AG09309 (cell line): ENCODE data around the gene EVI5.
"Not testable (repeated sequence)": the region's sequence is repeated elsewhere in the genome, so short reads cannot be mapped to it uniquely, and the experiment has no call there.

ENCODE experiments used
- DNase-seq: peaks from one replicate; pipeline ENCODE4 v3.0.0-alpha.2; 2010; ENCODE audit warnings: low read depth
- H3K4me3 ChIP-seq: 2 replicates; pipeline ENCODE4 v1.5.1; 2011; ENCODE audit warnings: mild to moderate bottlenecking, low read depth, low read length, moderate library complexity; ENCODE audit not compliant: control insufficient read depth
- CTCF ChIP-seq: IDR thresholded peaks from 2 replicates; pipeline ENCODE4 v1.5.1; 2011; ENCODE audit warnings: mild to moderate bottlenecking, low read depth, low read length, inconsistent platforms; ENCODE audit not compliant: insufficient read depth, control insufficient read depth; ENCODE audit errors: missing control alignments

Gene EVI5

GRCh38 chr1:92538413-92539061, 246.4 kb downstream of the EVI5 start:
- no peak overlapping the region for H3K4me3 ChIP-seq
- no peak for DNase-seq
- no peak for TF ChIP-seq CTCF

- no peak for TF ChIP-seq CTCF
- H3K4me3 ChIP-seq, result no peak overlapping the region
- no peak for DNase-seq
Observed at GRCh38 chr1:92538048-92538412, 246.9 kb downstream of the EVI5 start.

GRCh38 chr1:92536980-92537884, 247.7 kb downstream of the EVI5 start:
- no peak for DNase-seq
- TF ChIP-seq CTCF, result no peak
- no peak overlapping the region for H3K4me3 ChIP-seq

DNA sequence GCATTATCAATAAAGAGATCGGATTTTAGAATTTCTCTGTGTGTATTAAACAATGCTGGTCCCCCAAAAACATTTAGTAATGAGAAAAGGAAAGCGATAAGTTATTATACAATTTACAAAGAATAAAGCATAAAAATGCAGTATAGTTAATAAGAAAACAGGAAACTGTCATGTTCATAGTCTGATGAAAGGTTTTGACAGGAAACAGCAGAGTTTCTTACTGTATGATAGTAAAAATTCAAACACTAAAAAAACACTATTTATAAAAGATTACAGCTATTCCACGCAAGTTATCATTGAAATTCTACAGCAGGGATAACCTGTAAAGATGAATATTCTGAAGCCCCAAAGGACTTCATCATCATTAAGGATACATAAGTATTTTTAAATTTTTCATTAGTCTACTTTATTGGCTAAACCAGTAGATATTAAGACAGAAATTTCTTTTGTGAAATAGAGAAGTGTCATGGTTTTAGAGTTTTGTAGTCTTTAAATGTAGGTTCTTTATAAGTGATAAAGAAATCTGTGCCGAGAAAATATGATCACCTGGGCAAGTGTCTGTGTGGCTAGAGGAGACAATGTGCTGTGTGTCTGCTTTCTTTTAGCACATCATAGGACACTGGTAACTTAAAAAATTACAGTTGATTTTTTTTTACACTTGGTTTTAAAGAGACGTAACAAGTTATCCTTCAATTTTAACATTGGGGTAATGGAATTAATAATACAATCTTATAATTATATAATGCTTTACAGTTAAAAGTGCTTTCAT, 248.5 kb downstream of the EVI5 start:
- no peak overlapping the region for H3K4me3 ChIP-seq
- no peak for TF ChIP-seq CTCF
- DNase-seq, result no peak

GRCh38 chr1:92532371-92532770, 252.5 kb downstream of the EVI5 start:
- H3K4me3 ChIP-seq, DNase-seq: not testable (repeated sequence)

GRCh38 chr1:92531939-92532338, 253.0 kb downstream of the EVI5 start:
- DNase-seq, H3K4me3 ChIP-seq: not testable (repeated sequence)

- no peak overlapping the region for H3K4me3 ChIP-seq
- no peak for TF ChIP-seq CTCF
Observed at GRCh38 chr1:92527670-92528069, 257.2 kb downstream of the EVI5 start.

GRCh38 chr1:92524944-92525590, 259.8 kb downstream of the EVI5 start:
- not testable (repeated sequence) for H3K4me3 ChIP-seq, DNase-seq

More at GRCh38 chr1:92527670-92528069, 257.2 kb downstream of the EVI5 start:
- no peak for DNase-seq
